Measurements from ENCODE around the gene RHBDD1. TPM values are rescaled to one million over a fixed set of nuclear protein-coding genes. Genes with fewer than 3 reads are reported as not detected.

Gene RHBDD1
- total and polyA plus RNA-seq, 2 experiments from 2014 or later: 24.3 to 33.7 TPM

GRCh38 chr2:226883296-226883795 lies 47.5 kb downstream of the RHBDD1 start:
- TF ChIP-seq EZH2phosphoT487 (IDR thresholded peaks at IDR 0.05; ENCODE audit: insufficient read depth, low read depth) (no peak), EZH2 (IDR thresholded peaks at IDR 0.05; ENCODE audit: insufficient read depth, poor library complexity, severe bottlenecking) (no peak)
- DNase-seq: no peak
- H3K9me2 ChIP-seq (ENCODE audit: insufficient read depth): no peaks in the 10 kb centered on the region
- peaks cover 28% of the 10 kb centered on the region for H3K4me1 ChIP-seq (ENCODE audit: insufficient read depth)
- no peaks in the 10 kb centered on the region for H3K36me3 ChIP-seq (ENCODE audit: low read depth)
- no peaks in the 10 kb centered on the region for H3K9me3 ChIP-seq (ENCODE audit: low read depth)
- in situ Hi-C loops (cut with MboI): no loop called here
- H3F3A ChIP-seq (ENCODE audit: insufficient read depth): peaks cover 20% of the 10 kb centered on the region
- H4K20me1 ChIP-seq (ENCODE audit: insufficient read depth): no peaks in the 10 kb centered on the region
- H3K9ac ChIP-seq: no peak overlapping the region
- no peak overlapping the region for H3K4me3 ChIP-seq
- no peaks in the 10 kb centered on the region; the same call in 1 of the 2 replicates for H3K79me2 ChIP-seq (ENCODE audit: insufficient read depth)
- H3K27ac ChIP-seq: no peak overlapping the region
- H3K4me2 ChIP-seq (ENCODE audit: unreplicated experiment): no peak overlapping the region
- H2AFZ ChIP-seq: no peak overlapping the region
- H3K27me3 ChIP-seq (replicated peaks; ENCODE audit: insufficient read depth): no peaks in the 10 kb centered on the region
- 99% methylated on average over 4 of the region's 4 CpGs for WGBS, 2 experiments (ENCODE audit: low coverage in 1 of 2, low lambda C conversion rate in 2 of 2, missing lambda C conversion rate in 2 of 2)

GRCh38 chr2:226884166-226884565 lies 48.3 kb downstream of the RHBDD1 start:
- H3F3A ChIP-seq (ENCODE audit: insufficient read depth): peaks cover 28% of the 10 kb centered on the region
- in situ Hi-C loops (cut with MboI): no loop called here
- H3K9me2 ChIP-seq (ENCODE audit: insufficient read depth): no peaks in the 10 kb centered on the region
- H3K4me1 ChIP-seq (ENCODE audit: insufficient read depth): peaks cover 36% of the 10 kb centered on the region
- DNase-seq: no peak
- no peak overlapping the region for H3K9ac ChIP-seq
- no peak overlapping the region for H3K4me3 ChIP-seq
- no peak overlapping the region for H3K27ac ChIP-seq
- H3K9me3 ChIP-seq (ENCODE audit: low read depth): no peaks in the 10 kb centered on the region
- H3K4me2 ChIP-seq (ENCODE audit: unreplicated experiment): no peak overlapping the region
- H2AFZ ChIP-seq: no peak overlapping the region
- TF ChIP-seq EZH2 (IDR thresholded peaks at IDR 0.05; ENCODE audit: insufficient read depth, poor library complexity, severe bottlenecking): no peak
- TF ChIP-seq EZH2phosphoT487 (IDR thresholded peaks at IDR 0.05; ENCODE audit: insufficient read depth, low read depth): no peak
- H3K36me3 ChIP-seq (ENCODE audit: low read depth): no peaks in the 10 kb centered on the region
- peaks cover 3% of the 10 kb centered on the region; the same call in 1 of the 2 replicates for H3K79me2 ChIP-seq (ENCODE audit: insufficient read depth)
- no peaks in the 10 kb centered on the region for H4K20me1 ChIP-seq (ENCODE audit: insufficient read depth)
- H3K27me3 ChIP-seq (replicated peaks; ENCODE audit: insufficient read depth): no peaks in the 10 kb centered on the region

- H3K36me3 ChIP-seq (ENCODE audit: low read depth): no peaks in the 10 kb centered on the region
- no peaks in the 10 kb centered on the region for H3K9me2 ChIP-seq (ENCODE audit: insufficient read depth)
- TF ChIP-seq EZH2phosphoT487 (IDR thresholded peaks at IDR 0.05; ENCODE audit: insufficient read depth, low read depth) (no peak), EZH2 (IDR thresholded peaks at IDR 0.05; ENCODE audit: insufficient read depth, poor library complexity, severe bottlenecking) (no peak)
- H3F3A ChIP-seq (ENCODE audit: insufficient read depth): peaks cover 31% of the 10 kb centered on the region
- H3K4me1 ChIP-seq (ENCODE audit: insufficient read depth): peaks cover 45% of the 10 kb centered on the region
- no peak overlapping the region for H3K4me2 ChIP-seq (ENCODE audit: unreplicated experiment)
- H3K27ac ChIP-seq: peak overlapping the region; percentile 50
- WGBS, 2 experiments (ENCODE audit: low coverage in 1 of 2, low lambda C conversion rate in 2 of 2, missing lambda C conversion rate in 2 of 2): 86 to 89% methylated on average over 8 of the region's 8 CpGs
- H4K20me1 ChIP-seq (ENCODE audit: insufficient read depth): no peaks in the 10 kb centered on the region
- no peaks in the 10 kb centered on the region for H3K9me3 ChIP-seq (ENCODE audit: low read depth)
- DNase-seq: peak; percentile 65
- H2AFZ ChIP-seq: no peak overlapping the region
- no peak overlapping the region for H3K4me3 ChIP-seq
- peaks cover 15% of the 10 kb centered on the region; the same call in 1 of the 2 replicates for H3K79me2 ChIP-seq (ENCODE audit: insufficient read depth)
- in situ Hi-C loops (cut with MboI): no loop called here
- H3K9ac ChIP-seq: no peak overlapping the region
- no peaks in the 10 kb centered on the region for H3K27me3 ChIP-seq (replicated peaks; ENCODE audit: insufficient read depth)
Measured at GRCh38 chr2:226885769-226886435, 50.0 kb downstream of the RHBDD1 start.

- Histone ChIP-seq H3K9me3 (ENCODE audit: low read depth) (no peaks in the 10 kb centered on the region), H3K27ac (peak overlapping the region; percentile 87), H3K4me1 (ENCODE audit: insufficient read depth) (peaks cover 66% of the 10 kb centered on the region), H3K9ac (peak overlapping the region; percentile 68), H3F3A (ENCODE audit: insufficient read depth) (peaks cover 51% of the 10 kb centered on the region), H4K20me1 (ENCODE audit: insufficient read depth) (no peaks in the 10 kb centered on the region), H3K4me3 (peak overlapping the region; percentile 51), H3K36me3 (ENCODE audit: low read depth) (no peaks in the 10 kb centered on the region), H3K27me3 (replicated peaks; ENCODE audit: insufficient read depth) (no peaks in the 10 kb centered on the region), H2AFZ (peak overlapping the region; percentile 44), H3K9me2 (ENCODE audit: insufficient read depth) (no peaks in the 10 kb centered on the region), H3K79me2 (ENCODE audit: insufficient read depth) (peaks cover 15% of the 10 kb centered on the region; the same call in 1 of the 2 replicates), H3K4me2 (ENCODE audit: unreplicated experiment) (peak overlapping the region; percentile 88)
- TF ChIP-seq EZH2phosphoT487 (IDR thresholded peaks at IDR 0.05; ENCODE audit: insufficient read depth, low read depth): no peak
- no peak for TF ChIP-seq EZH2 (IDR thresholded peaks at IDR 0.05; ENCODE audit: insufficient read depth, poor library complexity, severe bottlenecking)
- in situ Hi-C loops (cut with MboI): no loop called here
- WGBS, 2 experiments (ENCODE audit: low coverage in 1 of 2, low lambda C conversion rate in 2 of 2, missing lambda C conversion rate in 2 of 2): 12 to 16% methylated on average over 6 of the region's 6 CpGs
- peak; percentile 85 for DNase-seq
Measured at GRCh38 chr2:226887940-226888339, 52.1 kb downstream of the RHBDD1 start.

Data from GM23248 (cell line).